ENCODE results near the gene AIFM1.

GRCh38 chrX:130173190-130173895 is 7.7 kb upstream of the AIFM1 start:
- TF ChIP-seq TAF1 (IDR thresholded peaks at IDR 0.05; ENCODE audit: borderline replicate concordance, insufficient read depth, low read length), result no peak
- no peak for TF ChIP-seq POLR2AphosphoS5 (IDR thresholded peaks at IDR 0.05; ENCODE audit: low read depth, low read length)
- no peak for TF ChIP-seq SIN3A (IDR thresholded peaks at IDR 0.05; ENCODE audit: borderline replicate concordance, insufficient read depth, low read length)
- TF ChIP-seq, protein P1, sequence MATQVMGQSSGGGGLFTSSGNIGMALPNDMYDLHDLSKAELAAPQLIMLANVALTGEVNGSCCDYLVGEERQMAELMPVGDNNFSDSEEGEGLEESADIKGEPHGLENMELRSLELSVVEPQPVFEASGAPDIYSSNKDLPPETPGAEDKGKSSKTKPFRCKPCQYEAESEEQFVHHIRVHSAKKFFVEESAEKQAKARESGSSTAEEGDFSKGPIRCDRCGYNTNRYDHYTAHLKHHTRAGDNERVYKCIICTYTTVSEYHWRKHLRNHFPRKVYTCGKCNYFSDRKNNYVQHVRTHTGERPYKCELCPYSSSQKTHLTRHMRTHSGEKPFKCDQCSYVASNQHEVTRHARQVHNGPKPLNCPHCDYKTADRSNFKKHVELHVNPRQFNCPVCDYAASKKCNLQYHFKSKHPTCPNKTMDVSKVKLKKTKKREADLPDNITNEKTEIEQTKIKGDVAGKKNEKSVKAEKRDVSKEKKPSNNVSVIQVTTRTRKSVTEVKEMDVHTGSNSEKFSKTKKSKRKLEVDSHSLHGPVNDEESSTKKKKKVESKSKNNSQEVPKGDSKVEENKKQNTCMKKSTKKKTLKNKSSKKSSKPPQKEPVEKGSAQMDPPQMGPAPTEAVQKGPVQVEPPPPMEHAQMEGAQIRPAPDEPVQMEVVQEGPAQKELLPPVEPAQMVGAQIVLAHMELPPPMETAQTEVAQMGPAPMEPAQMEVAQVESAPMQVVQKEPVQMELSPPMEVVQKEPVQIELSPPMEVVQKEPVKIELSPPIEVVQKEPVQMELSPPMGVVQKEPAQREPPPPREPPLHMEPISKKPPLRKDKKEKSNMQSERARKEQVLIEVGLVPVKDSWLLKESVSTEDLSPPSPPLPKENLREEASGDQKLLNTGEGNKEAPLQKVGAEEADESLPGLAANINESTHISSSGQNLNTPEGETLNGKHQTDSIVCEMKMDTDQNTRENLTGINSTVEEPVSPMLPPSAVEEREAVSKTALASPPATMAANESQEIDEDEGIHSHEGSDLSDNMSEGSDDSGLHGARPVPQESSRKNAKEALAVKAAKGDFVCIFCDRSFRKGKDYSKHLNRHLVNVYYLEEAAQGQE (IDR thresholded peaks at IDR 0.05; ENCODE audit: insufficient read depth in 1 of 2, low read depth in 2 of 2, low read length in 2 of 2), result no peak

Data from PFSK-1 (cell line).